Vagina (tissue), 2 donors: ENCODE data around the gene CXCR5.
A peak's percentile ranks its signal among the peaks of the same experiment; 100 is the strongest.

ENCODE experiments used
- CTCF ChIP-seq, 3 experiments: fragments of 450-650 bp in 2 of 3; fragments of 200-600 bp in 1 of 3; sonication (generic) in 1 of 3; IDR thresholded peaks; one replicate each; pipeline ENCODE4 v1.5.1; 2017 to 2019; ENCODE audit warnings: antibody characterized with exemption in 3 of 3, mild to moderate bottlenecking in 2 of 3, moderate library complexity in 2 of 3
- POLR2A ChIP-seq, 2 donors: fragments of 450-650 bp; IDR thresholded peaks; one replicate each; pipeline ENCODE4 v1.6.1; 2017; ENCODE audit warnings: antibody characterized with exemption in 2 of 2, mild to moderate bottlenecking in 2 of 2, moderate library complexity in 2 of 2

- TF ChIP-seq CTCF (IDR thresholded peaks at IDR 0.05) = no peak
- TF ChIP-seq POLR2A (IDR thresholded peaks at IDR 0.05) = peak in 1 of 2 donors; percentile 64
Measured at GRCh38 chr11:118911880-118912741, 28.4 kb downstream of the CXCR5 start.
